ENCODE results near the gene PRAMEF10.
"Not testable (repeated sequence)": the region's sequence is repeated elsewhere in the genome, so short reads cannot be mapped to it uniquely, and the experiment has no call there.

Gene PRAMEF10

DNA sequence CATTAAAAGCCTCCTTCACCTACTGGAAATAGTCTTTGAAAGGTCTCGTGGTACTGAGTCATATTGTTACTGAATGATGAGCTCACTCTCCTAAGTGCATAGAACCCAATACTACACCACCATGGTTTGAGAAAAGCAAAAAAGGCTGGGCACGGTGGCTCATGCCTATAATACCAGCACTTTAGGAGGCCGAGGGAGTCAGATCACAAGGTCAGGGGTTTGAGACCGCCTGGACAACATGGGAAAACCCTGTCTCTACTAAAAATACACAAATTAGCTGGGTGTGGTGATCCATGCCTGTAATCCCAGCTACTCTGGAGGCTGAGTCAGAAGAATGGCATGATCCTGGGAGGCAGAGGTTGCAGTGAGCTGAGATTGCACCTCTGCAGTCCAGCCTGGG is 46.3 kb downstream of the PRAMEF10 start:
- H3K9me3 Mint-ChIP-seq, result peaks cover 54% of the 10 kb centered on the region
- no peaks in the 10 kb centered on the region for H3K4me1 Mint-ChIP-seq
- no peak overlapping the region for H3K27ac Mint-ChIP-seq
- DNase-seq, result no peak
- peaks cover 4% of the 10 kb centered on the region for H3K27me3 Mint-ChIP-seq (ENCODE audit: low read depth, poor library complexity)
- H3K36me3 Mint-ChIP-seq (ENCODE audit: low read depth), result no peaks in the 10 kb centered on the region
- no peak for TF ChIP-seq CTCF (IDR thresholded peaks at IDR 0.05)
- H3K4me3 Mint-ChIP-seq, result no peak overlapping the region

DNA sequence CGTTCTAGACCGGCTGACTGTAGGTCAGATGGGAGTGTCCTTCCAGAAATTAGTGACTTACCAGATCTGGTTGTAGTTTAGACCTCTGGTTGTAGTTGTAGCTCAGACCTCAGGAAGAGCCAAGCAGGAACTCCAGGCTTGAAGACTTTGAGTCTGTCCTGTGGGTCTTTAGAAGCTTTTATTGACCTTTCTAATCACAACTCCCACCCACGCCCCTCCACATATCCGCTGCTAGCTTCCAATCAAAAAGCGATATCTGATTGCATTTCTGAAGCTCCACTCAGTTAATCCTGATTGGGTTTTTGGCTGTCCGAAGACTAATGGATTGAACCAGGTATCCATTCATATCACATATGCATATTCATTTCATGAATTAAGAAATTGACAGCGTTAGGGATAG is 49.5 kb downstream of the PRAMEF10 start, which contains the start of gene HNRNPCL1:
Gene HNRNPCL1, minus strand, starts transcription at position 101 of the 400 bp plus-strand sequence. CDS start 431 bp downstream, outside the sequence.
- not testable (repeated sequence) for H3K4me1 Mint-ChIP-seq; H3K27me3 Mint-ChIP-seq (ENCODE audit: low read depth, poor library complexity); DNase-seq; H3K4me3 Mint-ChIP-seq; H3K36me3 Mint-ChIP-seq (ENCODE audit: low read depth); H3K27ac Mint-ChIP-seq
- H3K9me3 Mint-ChIP-seq, result peaks cover 55% of the 10 kb centered on the region
